GM21367 (cell line): ENCODE measurements around the gene BMP6.
"Not testable (repeated sequence)": the region's sequence is repeated elsewhere in the genome, so short reads cannot be mapped to it uniquely, and the experiment has no call there.

Source experiments
- ATAC-seq: cut with Tn5 transposase; IDR thresholded peaks from one replicate; pipeline ENCODE4 v1.9.1; 2021; ENCODE audit not compliant: unreplicated experiment

The BMP6 gene

DNA sequence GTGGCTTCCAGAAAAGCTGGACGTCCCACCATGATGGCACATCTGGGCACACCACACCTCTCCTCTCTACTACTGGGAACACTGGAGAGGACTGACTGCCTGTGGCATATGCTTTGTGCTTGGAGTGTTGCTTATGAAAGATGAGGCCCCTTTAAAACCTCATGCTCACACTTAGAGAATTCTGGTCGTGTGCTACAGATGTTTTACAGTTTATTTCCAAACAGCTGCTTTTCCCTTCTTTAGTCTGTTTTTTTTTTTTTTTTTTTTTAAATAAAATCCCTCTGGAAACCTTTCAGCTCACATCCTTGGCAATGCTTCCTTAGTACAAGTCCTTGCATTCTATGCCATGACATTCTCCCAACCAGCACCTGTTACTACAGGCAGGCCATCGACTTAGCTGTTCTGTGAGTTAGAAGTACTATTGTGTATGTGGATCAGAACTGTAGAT, 60.3 kb downstream of the BMP6 start:
- no peak for ATAC-seq

DNA sequence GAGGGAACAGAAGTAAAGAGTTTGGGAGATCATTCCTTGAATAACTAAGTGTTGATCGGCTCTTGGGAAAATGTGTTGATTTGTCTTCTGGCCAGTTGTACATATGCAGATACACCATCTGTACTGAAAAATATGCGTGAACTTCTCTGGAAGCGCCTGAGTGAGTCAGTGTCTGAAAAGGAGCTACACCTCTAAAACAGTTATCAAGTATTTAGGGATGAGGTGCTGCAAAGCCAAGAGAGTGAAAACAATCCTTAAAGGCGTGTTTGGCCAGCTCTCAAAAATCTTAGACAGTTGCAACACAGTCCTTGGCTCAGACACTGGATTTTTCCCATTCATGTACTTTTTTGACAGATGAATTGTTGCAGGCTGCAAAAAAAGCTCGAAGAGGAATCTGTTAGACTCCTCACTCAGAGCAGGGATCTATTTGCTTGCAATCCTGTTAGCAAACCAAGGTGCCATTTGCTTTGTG, 61.3 kb downstream of the BMP6 start:
- ATAC-seq, result no peak

DNA sequence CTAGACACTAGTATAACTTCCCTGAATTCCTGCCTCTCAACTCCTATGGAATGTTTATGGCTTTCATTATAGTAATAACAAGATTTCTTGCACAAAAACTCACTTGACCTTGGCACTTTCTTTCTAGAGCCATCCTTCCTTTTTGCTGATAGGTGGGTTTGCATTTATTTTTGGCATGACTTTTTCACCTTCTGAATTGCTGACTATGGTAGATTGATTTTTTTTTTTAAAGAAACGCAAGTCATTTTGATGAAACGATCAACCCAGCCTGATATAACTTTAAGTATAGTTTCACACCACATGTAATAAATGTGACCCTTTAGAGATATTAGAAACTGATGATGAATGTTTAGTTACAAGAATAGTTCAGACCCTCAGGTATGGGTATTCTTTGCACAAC, 61.8 kb downstream of the BMP6 start:
- no peak for ATAC-seq

DNA sequence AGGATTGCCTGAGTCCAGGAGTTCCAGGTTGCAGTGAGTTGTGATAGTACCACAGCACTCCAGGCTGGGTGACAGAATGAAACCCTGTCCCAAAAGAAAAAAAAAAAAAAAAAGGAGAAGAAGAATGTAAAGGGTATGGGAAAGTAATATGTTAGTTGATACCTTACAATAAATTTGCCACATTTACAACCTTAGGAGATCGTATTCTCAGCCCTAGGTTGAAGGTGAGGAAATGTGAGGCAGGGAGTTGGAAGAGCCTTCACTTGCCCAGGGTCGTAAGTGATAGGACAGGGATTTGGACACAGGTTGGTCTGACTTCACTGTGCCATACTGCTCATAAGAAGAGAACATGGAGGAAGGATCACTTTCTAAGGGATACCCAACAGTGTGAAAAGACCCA, 68.6 kb downstream of the BMP6 start:
- ATAC-seq, result no peak

DNA sequence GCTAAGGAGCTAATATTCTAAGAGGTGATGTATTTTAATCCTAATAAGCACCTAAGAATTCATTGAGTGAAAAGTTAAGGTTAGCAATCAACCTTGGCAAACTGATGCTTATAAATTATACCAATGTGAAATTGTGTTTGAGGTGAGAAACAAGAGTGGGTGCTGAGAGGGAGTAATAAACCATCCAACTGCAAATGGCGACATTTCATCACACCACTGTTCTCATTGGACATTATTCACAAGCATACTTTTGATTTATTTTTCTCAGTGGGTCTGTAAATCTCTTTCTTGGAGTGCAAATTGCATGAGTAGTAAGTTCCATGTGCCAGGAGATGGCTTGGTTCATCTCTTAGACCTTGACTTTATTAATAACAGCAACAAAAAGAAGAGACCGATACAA, 71.5 kb downstream of the BMP6 start:
- ATAC-seq, result no peak

DNA sequence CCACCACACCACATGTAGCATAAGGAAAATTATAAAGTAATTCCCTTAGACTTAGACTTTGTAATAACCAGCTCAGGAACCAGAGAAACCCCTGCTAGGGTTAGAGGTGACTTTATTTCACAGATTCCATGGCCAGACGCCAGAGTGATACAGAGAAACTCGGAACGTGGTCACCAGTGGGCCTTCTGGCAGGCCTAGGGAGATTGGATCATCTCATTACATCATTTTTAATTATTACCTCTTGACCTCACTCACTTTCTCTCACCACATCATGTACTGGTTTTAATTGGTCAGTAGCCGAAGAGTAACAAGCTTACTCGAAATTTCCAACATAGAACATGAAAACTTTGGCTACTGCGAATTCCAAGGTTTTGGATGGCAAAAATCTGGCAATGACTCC, 72.9 kb downstream of the BMP6 start:
- ATAC-seq, result no peak

DNA sequence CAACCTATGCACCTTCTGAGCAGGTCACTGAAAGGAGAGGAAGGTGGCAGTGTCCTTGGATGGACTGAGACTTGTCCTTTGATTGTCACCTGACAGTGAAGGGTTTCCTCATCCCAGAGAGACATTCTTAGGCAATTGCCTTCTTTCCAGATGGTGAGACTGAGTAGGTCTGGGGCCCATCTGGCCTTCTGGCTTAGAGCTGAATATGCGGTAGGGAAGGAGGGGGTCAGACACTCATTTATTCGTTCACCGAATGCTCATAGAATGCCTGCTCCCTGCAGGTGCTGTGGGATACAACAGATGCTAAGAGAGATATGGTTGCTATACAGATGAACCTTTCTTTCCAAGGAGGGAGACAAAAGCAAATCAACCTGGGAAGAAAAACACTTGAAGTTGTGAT, 76.8 kb downstream of the BMP6 start:
- no peak for ATAC-seq

DNA sequence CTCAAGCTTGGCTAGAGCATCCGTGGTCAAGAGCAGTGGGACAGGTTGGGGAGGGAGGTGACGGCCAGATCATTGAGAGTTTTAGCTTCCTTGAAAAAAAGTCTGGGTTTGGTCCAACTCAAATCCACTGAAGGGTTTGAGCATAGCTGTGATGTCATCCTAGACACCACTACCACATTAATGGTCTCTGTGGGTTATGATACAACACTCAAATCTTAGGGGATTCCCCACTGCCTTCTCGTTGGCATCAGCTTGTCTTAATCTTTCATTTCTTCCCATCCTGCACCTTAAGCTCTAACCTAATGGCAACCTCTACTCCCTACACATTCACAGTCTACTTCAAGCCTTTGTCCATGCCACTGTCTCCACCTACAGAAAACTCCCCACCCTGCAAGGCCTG, 77.3 kb downstream of the BMP6 start:
- ATAC-seq, result no peak

DNA sequence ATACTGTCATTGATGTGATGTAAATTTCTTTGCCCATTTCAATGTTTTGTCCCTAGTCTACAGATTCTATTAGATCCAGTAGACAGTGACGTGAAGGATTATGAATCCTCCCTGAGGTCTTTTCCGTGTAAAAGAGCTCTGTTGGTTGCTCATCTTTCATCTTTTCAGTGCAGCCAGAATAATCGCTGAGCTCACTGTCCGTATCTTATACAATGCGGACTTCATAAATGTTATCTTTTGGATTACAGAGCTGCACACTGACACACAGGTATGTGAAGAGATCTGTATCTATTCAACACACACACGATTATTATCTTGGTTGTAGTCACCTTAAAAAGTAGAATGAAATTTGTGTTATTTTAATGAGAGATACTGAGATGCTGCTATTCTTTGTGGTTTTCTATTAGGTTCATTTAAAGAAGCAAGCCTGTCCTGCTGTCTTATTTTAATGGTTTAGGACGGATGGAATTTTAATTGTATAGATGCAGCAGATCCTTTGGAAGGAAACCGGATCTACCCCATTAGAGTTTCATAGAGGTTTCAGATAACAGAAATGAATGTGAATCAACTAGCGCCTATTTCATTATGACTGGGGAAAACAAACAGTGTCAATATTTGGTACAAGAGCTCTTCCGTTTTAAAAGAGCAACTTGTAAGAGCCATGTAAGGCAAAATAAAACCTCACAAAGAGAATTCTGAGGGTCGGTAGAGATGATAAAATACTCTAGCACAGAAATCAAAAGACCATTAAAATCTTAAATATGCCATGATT, 79.4 kb downstream of the BMP6 start:
- no peak for ATAC-seq

DNA sequence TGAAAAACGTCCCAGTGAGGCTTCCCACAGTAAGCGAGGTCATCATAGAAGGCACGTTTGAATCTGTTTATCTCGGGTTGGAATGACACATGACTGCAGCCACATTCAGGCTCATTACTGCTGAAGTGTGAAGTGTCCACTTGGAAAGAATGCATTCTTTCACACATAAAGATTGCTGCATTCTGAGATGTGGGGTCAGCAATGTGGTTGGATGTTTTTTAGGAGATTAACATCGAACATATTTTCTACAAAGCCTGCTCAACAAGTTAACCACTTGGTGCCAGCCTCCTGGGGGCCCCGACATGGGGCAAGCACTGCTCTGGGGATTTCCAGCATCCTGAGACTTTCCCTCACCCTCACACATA, 79.9 kb downstream of the BMP6 start:
- no peak for ATAC-seq

DNA sequence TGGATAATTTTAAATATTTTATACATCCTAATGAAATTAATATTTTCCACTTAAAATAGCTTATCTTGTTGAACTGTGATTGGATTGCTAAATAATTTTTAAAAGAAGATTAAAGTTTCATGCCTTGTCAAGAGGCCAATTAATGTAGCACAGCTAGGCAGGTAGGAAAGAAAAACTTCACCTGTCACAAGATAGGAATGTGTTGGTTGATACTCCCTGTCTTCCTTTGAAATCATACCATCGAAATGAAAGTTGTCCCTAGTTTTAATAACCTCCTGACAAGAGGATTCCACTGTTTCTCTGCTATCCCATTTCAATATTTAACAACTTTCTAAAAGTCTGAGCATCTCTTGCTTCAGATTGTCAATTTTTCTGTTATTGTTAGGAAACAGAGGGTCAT, 80.8 kb downstream of the BMP6 start:
- ATAC-seq, result no peak

DNA sequence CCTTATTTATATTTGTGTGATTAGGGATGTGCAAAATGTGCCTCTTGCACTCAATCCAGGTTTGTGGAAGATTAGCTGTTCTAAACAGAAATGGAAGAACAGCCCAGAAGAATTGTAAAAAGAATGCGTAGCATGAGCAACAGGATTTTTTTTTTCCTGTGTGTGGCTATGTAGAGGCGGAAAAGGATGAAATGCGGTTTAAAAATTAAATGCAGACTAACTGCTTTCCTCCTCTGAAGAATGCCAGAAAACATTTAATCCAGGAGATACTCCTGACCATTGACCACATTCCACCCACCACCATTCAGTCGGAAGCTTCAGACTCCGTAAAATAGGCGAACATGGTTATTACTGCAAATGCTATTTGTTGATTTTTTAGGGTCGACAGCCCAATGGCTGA, 83.4 kb downstream of the BMP6 start:
- ATAC-seq, result no peak

DNA sequence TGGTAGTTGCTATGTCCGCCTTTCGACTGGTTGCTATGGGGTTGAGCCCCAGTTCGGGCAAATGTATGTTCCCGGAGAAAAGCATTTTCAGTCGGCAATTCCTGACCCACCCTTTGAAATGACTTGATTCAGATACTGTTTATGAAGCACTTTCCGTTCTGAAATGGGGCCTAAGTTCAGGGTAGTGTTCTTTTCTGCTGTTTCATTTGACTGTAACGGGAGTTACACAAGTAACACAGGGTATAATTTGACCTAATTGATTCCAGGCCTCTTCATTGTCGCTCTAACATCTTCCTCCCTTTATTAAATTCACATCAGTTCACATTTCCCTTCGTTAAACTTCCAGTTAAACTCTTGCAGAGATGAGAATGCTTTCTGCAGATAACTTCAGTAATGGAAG, 85.5 kb downstream of the BMP6 start:
- no peak for ATAC-seq

DNA sequence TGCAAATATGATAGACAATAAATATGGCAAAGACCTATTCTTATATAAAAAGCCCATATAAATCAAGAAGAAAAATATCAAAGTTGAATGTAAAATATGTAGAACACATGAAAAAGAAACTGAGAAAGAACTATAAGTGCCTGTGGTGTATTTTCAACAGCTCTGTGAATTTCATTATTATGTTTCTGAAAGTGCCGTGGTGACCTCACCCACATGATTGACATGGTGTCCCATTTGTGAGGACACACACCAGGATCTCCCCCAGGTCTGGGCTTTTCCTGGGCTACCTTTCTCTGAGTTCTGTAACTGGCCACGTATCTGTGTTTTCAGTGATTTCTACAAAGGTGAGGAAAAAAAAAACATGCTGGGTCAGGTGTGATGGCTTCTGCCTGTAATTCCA, 86.7 kb downstream of the BMP6 start:
- ATAC-seq, result no peak

DNA sequence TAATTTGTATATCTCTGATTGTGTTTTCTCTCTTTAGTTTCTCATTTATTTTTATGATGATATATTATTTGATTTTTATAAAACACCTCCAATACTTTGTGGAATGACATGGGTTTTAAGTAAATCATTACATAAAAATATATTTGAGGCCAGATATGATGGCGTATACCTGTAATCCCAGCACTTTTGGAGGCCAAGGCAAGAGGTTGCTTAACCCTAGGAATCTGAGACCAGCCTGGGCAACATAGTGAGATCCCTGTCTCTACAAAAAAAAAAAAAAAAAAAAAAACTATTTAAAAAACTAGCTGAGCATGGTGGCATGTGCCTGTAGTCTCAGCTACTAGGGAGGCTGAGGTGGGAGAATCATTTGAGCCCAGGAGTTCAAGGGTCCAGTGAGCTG, 87.3 kb downstream of the BMP6 start:
- no peak for ATAC-seq

DNA sequence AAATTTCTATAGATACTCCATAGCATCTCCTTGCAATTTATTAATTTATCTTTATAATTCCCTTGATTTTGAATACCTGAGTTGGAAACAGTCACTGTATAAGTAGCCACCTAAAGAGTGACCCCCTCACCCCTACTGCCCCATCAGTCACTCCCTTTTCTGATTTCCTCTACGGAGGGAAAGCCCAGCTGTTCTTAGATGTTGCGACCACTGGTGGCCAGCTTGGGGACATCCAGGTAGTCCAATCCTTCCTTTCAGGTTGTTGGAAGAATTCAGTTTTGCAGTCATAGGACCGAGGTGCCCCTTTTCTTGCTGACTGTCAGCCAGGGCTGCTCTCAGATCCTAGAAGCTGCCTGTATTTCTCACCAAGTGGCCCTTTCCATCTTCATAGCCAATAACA, 87.8 kb downstream of the BMP6 start:
- no peak for ATAC-seq

DNA sequence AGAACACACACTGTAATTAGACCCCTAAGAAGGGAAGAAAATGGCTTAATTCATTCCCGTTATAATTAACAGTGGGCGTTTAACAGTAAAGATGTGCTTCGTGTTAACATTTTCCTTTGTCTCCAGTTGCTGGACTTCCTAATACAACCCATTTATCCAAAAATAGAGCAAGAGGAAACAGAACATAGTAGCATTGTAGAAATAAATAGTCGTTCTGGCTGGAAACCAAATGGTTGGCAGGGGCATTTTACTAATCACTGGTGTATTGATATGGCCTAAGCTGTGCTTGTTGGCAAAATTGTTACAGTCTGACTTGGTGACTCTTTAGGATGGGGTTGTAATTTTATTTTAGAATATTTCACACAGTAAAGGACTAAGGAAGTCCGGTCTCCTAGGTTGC, 89.8 kb downstream of the BMP6 start:
- ATAC-seq, result no peak

DNA sequence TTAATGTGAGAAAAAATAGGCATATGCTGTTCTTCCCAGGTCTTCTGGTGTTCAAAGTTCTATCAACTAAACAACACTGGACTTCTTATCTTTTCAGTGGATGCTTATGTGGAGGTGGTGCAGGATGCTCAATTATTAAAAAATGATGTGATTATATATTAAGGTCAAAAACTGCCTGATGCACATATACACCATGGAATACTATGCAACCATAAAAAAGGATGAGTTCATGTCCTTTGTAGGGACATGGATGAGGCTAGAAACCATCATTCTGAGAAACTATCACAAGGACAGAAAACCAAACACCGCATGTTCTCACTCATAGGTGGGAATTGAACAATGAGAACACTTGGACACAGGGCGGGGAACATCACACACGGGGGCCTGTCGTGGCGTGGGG, 91.3 kb downstream of the BMP6 start:
- ATAC-seq, result not testable (repeated sequence)

DNA sequence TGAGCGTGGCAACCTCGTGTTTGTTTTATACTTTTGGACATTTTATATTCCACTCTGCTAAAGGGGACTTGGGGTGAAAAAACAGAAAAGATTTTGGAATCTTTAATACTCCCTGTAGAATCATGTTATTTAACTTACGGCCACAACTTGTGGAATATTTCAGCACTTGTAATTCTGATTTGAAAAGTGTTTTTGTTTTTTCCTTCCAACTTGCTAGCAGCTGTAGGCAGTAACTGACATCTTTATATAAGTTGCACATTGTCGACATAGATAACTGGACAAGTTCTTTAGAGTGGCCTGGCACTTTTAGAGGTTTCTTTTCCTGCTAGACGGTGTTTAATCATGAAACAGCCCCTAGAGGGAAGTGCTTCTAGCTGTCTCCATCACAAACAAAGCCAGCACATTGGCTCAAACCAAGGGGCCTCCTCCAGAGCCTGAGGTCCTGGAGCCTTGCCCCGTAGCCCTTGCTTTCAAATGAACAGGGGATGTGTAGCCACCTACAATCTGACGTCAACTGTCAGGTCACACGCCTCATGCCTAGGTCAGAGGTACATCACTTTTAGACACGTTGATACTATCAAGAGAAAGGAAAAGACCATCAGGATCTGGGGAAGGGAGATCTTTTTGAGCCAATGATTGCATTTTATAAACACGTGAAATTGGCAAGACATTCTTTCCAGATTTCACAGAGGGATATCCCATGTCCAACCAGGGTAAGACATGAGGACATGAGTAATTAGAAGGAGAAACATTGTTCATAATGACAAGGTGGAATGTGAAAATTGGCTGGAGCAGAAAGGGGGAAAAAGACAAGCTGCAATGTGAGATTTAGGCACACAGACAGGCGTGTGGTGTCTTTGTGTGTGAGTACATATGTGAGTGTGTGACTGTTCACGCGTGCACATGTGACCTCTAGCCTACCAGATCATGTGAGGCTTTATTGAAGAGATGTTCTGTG, 92.6 kb downstream of the BMP6 start:
- no peak for ATAC-seq

DNA sequence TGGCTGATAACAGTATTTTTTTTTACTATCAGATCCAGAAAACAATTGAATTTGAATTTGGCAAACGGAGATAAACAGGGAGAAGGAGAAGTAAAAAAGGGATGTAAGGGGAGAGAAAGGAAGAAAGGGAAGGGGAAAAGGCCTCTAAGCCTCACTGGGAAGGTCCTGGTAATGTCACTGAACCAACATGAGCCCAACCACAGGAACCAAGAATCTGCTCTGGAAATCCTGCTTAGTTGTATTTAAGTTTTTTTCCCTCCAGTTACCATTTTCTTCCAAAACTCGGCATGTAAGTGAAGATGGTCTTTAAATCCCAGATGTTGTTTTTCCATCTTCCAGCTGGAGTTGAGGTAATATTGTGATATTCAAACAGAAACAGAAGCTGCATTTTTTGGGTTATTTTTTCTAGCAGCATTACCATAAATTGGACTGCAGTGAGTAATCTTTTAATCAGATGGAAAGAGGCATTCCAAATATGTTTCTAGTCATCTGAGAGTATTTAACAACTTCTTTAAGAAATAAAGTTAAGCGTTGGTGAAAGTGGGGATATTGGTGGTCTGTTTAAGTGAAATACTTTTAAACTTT, 93.6 kb downstream of the BMP6 start:
- ATAC-seq, result no peak

DNA sequence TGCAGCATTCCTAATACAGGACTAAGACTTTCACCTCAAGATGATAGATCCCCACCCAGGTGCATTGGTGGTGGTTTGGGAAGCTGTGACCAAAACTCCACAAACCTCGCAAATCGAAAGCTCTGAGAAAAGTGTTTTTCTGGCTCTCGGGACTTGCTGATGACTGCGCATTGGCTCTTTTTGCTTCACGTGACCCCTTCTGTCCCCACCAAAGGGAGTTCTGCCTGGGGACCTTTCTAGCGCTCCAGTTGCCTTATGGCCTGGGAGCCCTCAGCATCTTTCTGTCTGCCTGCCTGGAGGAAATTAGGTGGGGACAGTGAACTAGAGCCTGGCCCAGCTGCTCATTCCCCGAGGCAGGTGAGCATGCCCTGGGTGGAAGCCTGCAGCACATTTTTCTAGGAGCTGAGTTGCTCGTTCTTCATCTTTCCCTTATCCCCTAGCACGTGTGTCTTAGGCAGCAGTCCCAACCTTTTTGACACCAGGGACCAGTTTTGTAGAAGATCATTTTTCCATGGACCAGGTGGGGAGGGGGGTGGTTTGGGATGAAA, 94.5 kb downstream of the BMP6 start:
- no peak for ATAC-seq

DNA sequence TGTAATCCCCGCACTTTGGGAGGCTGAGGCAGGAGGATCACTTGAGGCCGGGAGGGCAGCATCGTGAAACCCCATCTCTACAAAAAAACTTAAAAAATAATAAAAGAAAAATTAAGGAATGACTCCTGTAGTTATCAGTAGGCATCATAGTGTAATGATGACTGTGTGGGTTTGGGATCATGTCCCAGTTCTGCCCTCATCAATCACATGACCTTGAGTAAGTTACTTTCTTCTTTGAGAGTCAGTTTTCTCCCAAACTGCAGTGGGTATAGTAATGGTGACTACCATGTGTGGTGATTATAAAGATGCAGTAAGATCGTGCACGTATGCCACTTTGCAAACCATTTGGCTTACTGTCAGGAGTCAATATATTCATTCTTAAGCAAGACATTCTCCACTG, 95.5 kb downstream of the BMP6 start:
- ATAC-seq, result no peak
